ENCODE measurements around the gene TMEM198. TPM values are rescaled to one million over a fixed set of nuclear protein-coding genes. Genes with fewer than 3 reads are reported as not detected.

The TMEM198 gene
- total and polyA plus RNA-seq, 2 of the 4 experiments (the other 2 are of a cell fraction) = 0.18 to 2.2 TPM

GRCh38 chr2:219553463-219553963, 9.7 kb downstream of the TMEM198 start:
- POLR2A ChIA-PET (ENCODE audit: unreplicated experiment) = no interaction called here

More at GRCh38 chr2:219553463-219553963, 9.7 kb downstream of the TMEM198 start:
- Histone ChIP-seq H3K9me1 (ENCODE audit: insufficient read depth, low read length) (no peaks in the 10 kb centered on the region), H4K20me1 (ENCODE audit: insufficient read depth, low read length) (no peaks in the 10 kb centered on the region; the same call in 1 of the 2 replicates), H3K14ac (replicated peaks; ENCODE audit: low read depth, low read length) (no peak overlapping the region), H3K4ac (ENCODE audit: low read depth, low read length) (no peak overlapping the region), H4K91ac (ENCODE audit: insufficient read depth, low read depth, low read length) (no peak overlapping the region), H3K23ac (ENCODE audit: low read depth, low read length) (no peak overlapping the region), H3K9me3 (ENCODE audit: control insufficient read depth, insufficient read depth, low read length) (no peaks in the 10 kb centered on the region), H3K56ac (ENCODE audit: extremely low read depth, insufficient read depth, low read length) (no peak overlapping the region), H3K18ac (ENCODE audit: low read depth, low read length) (no peak overlapping the region), H2BK5ac (ENCODE audit: low read depth, low read length, poor library complexity, severe bottlenecking) (no peak overlapping the region), H2BK120ac (ENCODE audit: low read depth, low read length) (no peak overlapping the region), H3K79me1 (ENCODE audit: low read depth in 1 of 2, low read length in 2 of 2) (no peaks in the 10 kb centered on the region), H3K4me1 (ENCODE audit: control insufficient read depth, insufficient read depth, low read length) (peaks cover 8% of the 10 kb centered on the region; the same call in 1 of the 2 replicates), H2BK20ac (ENCODE audit: low read depth, low read length) (no peak overlapping the region), H2AFZ (replicated peaks; ENCODE audit: low read length, poor library complexity) (no peak overlapping the region), H3K4me3 (ENCODE audit: insufficient read depth, low read depth, low read length) (no peak overlapping the region), H2AK5ac (ENCODE audit: low read depth, low read length) (no peak overlapping the region), H3K27ac (ENCODE audit: insufficient read depth, low read length) (no peak overlapping the region), H3K4me2 (ENCODE audit: low read depth, low read length) (no peak overlapping the region), H2AK9ac (replicated peaks; ENCODE audit: low read depth, low read length, poor library complexity) (no peak overlapping the region), H3K9ac (ENCODE audit: low read depth, low read length) (no peak overlapping the region), H3K27me3 (ENCODE audit: control insufficient read depth, insufficient read depth, low read length) (no peaks in the 10 kb centered on the region), H3K36me3 (ENCODE audit: control insufficient read depth, insufficient read depth, low read length) (no peaks in the 10 kb centered on the region), H4K8ac (ENCODE audit: low read depth in 2 of 2, low read length in 2 of 2) (no peak overlapping the region), H4K5ac (ENCODE audit: low read depth, low read length) (no peak overlapping the region), H2BK15ac (ENCODE audit: low read depth, low read length) (no peak overlapping the region)
- ATAC-seq (ENCODE audit: low read depth) = no peak
- DNase-seq = no peak
- CTCF ChIA-PET = no interaction called here
- 67% methylated on average over 7 of the region's 12 CpGs; no CpG with 5 or more reads in 1 of the 2 experiments for WGBS, 2 experiments (ENCODE audit: extremely low coverage in 2 of 2, insufficient read length in 1 of 2)
- no peak for TF ChIP-seq SMC3 (IDR thresholded peaks at IDR 0.05; ENCODE audit: low read depth, low read length)
- TF ChIP-seq MAFK (IDR thresholded peaks at IDR 0.05; ENCODE audit: low read depth, low read length) = no peak
- no peak for TF ChIP-seq USF2 (IDR thresholded peaks at IDR 0.05; ENCODE audit: low read depth, low read length)
- no peak for TF ChIP-seq CEBPB (IDR thresholded peaks at IDR 0.05; ENCODE audit: low read depth, low read length)
- TF ChIP-seq NFE2L2 (IDR thresholded peaks at IDR 0.05; ENCODE audit: low read depth, low read length) = no peak
- TF ChIP-seq MXI1 (IDR thresholded peaks at IDR 0.05; ENCODE audit: borderline replicate concordance, low read depth, low read length) = no peak
- no peak for TF ChIP-seq CHD1 (IDR thresholded peaks at IDR 0.05; ENCODE audit: low read depth, low read length)
- TF ChIP-seq ELK1 (IDR thresholded peaks at IDR 0.05; ENCODE audit: borderline replicate concordance, low read depth, low read length) = no peak
- TF ChIP-seq CTCF (conservative IDR thresholded peaks at IDR 0.05; ENCODE audit: low read depth, low read length) = no peak
- TF ChIP-seq RFX5 (IDR thresholded peaks at IDR 0.05; ENCODE audit: low read depth, low read length) = no peak
- no peak for TF ChIP-seq FOS (IDR thresholded peaks at IDR 0.05; ENCODE audit: low read depth, low read length)
- no peak for TF ChIP-seq RAD21 (IDR thresholded peaks at IDR 0.05; ENCODE audit: low read length)
- no peak for TF ChIP-seq BHLHE40 (IDR thresholded peaks at IDR 0.05; ENCODE audit: low read depth, low read length)
- TF ChIP-seq MAZ (IDR thresholded peaks at IDR 0.05; ENCODE audit: borderline replicate concordance, low read depth, low read length) = no peak
- TF ChIP-seq POLR2A (IDR thresholded peaks at IDR 0.05; ENCODE audit: low read depth, low read length) = no peak
- dilution Hi-C loops (cut with HindIII; ENCODE audit: low sequenced_read_pairs, unreplicated experiment) = no loop called here
- in situ Hi-C loops (cut with MboI; ENCODE audit: low sequenced_read_pairs) = no loop called here
- BruUV-seq (replicated peaks) = no TSS peak
- intact Hi-C loops (cut with micrococcal nuclease) = no loop called here

All from IMR-90 (cell line).